ENCODE results near the gene ARSI. TPM values are rescaled to one million over a fixed set of nuclear protein-coding genes. Genes with fewer than 3 reads are reported as not detected.

The ARSI gene
- total and polyA plus RNA-seq, 8 donors = 0.14 to 0.87 (median 0.24) TPM; not detected in 3

GRCh38 chr5:150293091-150293941, 9.4 kb downstream of the ARSI start:
- Histone ChIP-seq H3K4me1 (no peaks in the 10 kb centered on the region), H3K27me3 (no peaks in the 10 kb centered on the region), H3K9me3 (no peaks in the 10 kb centered on the region), H3K4me3 (no peak overlapping the region), H3K36me3 (no peaks in the 10 kb centered on the region), H3K27ac (no peak overlapping the region)
- intact Hi-C loops (cut with DNase I) = no loop called here
- DNase-seq (peak in 1 of 6 donors; percentile 51), ATAC-seq (no peak), FAIRE-seq (no peak)
- no peak for TF ChIP-seq CTCF (IDR thresholded peaks at IDR 0.05)
- 83 to 89% methylated on average over 19 of the region's 19 CpGs for WGBS, 2 donors

GRCh38 chr5:150291388-150292385, 11.0 kb downstream of the ARSI start:
- Histone ChIP-seq H3K4me3 (no peak overlapping the region), H3K4me1 (no peaks in the 10 kb centered on the region), H3K9me3 (no peaks in the 10 kb centered on the region), H3K27me3 (no peaks in the 10 kb centered on the region), H3K36me3 (no peaks in the 10 kb centered on the region), H3K27ac (no peak overlapping the region)
- intact Hi-C loops (cut with DNase I) = no loop called here
- no peak for FAIRE-seq
- TF ChIP-seq CTCF (IDR thresholded peaks at IDR 0.05) = no peak
- WGBS, 2 donors = 78 to 90% methylated on average over 13 of the region's 13 CpGs
- no peak for ATAC-seq
- DNase-seq = peak in 1 of 6 donors; percentile 14

- ATAC-seq (no peak), FAIRE-seq (no peak), DNase-seq (peak in 1 of 6 donors; percentile 41)
- 31% methylated on average over 26 of the region's 26 CpGs for WGBS, 2 donors
- Histone ChIP-seq H3K27me3 (no peaks in the 10 kb centered on the region), H3K36me3 (no peaks in the 10 kb centered on the region), H3K9me3 (no peaks in the 10 kb centered on the region), H3K4me1 (no peaks in the 10 kb centered on the region), H3K27ac (no peak within 1 kb of the TSS), H3K4me3 (no peak within 1 kb of the TSS)
- intact Hi-C loops (cut with DNase I) = no loop called here
- no peak for TF ChIP-seq CTCF (IDR thresholded peaks at IDR 0.05)
Measured at GRCh38 chr5:150289551-150290390, 12.9 kb downstream of the ARSI start, which contains the start of gene CAMK2A. CAMK2A (minus strand) TSS chr5:150289773; CDS start chr5:150289625, 148 bp downstream.

- intact Hi-C loops (cut with DNase I) = no loop called here
- ATAC-seq (no peak), DNase-seq (peak in 1 of 6 donors; percentile 9), FAIRE-seq (no peak)
- Histone ChIP-seq H3K4me3 (no peak overlapping the region), H3K9me3 (no peaks in the 10 kb centered on the region), H3K27me3 (no peaks in the 10 kb centered on the region), H3K36me3 (no peaks in the 10 kb centered on the region), H3K4me1 (no peaks in the 10 kb centered on the region), H3K27ac (no peak overlapping the region)
- 49 to 50% methylated on average over 6 of the region's 6 CpGs for WGBS, 2 donors
- no peak for TF ChIP-seq CTCF (IDR thresholded peaks at IDR 0.05)
Measured at GRCh38 chr5:150288791-150289190, 13.9 kb downstream of the ARSI start.

All from pancreas (tissue), 10 donors.